Endodermal cell (in vitro differentiated cells): Measurements from ENCODE around the gene SOCS7. TPM values are rescaled to one million over a fixed set of nuclear protein-coding genes. Genes with fewer than 3 reads are reported as not detected.
A peak's percentile ranks its signal among the peaks of the same experiment; 100 is the strongest.

Experiments
- DNase-seq: peaks from one replicate; pipeline ENCODE4 v3.0.0-alpha.2; 2017
- H3K27ac ChIP-seq: 2 replicates; pipeline ENCODE4 v1.5.1; 2013; ENCODE audit warnings: mild to moderate bottlenecking, low read depth, low read length, moderate library complexity
- H3K27me3 ChIP-seq: 2 replicates; pipeline ENCODE4 v1.6.1; 2013; ENCODE audit warnings: mild to moderate bottlenecking, low read length, moderate library complexity; ENCODE audit not compliant: insufficient read depth, control insufficient read depth, poor library complexity, severe bottlenecking
- H3K36me3 ChIP-seq: 2 replicates; pipeline ENCODE4 v1.7.0; 2013; ENCODE audit warnings: mild to moderate bottlenecking, low read length, moderate library complexity; ENCODE audit not compliant: control insufficient read depth, insufficient read depth
- H3K4me1 ChIP-seq: one replicate; pipeline ENCODE4 v1.7.0; 2013; ENCODE audit warnings: low read length; ENCODE audit not compliant: control insufficient read depth, insufficient read depth
- H3K4me3 ChIP-seq: 2 replicates; pipeline ENCODE4 v1.5.1; 2013; ENCODE audit warnings: mild to moderate bottlenecking, low read length, moderate library complexity
- H3K9ac ChIP-seq: 2 replicates; pipeline ENCODE4 v1.6.1; 2013; ENCODE audit warnings: mild to moderate bottlenecking, low read length, moderate library complexity; ENCODE audit not compliant: poor library complexity, severe bottlenecking; ENCODE audit errors: extremely low read depth
- H3K9me3 ChIP-seq: 2 replicates; pipeline ENCODE4 v1.6.1; 2013; ENCODE audit warnings: mild to moderate bottlenecking, low read length, moderate library complexity; ENCODE audit not compliant: control insufficient read depth
- H3K27ac Mint-ChIP-seq: 2 replicates; pipeline ENCODE4 v1.8.0; 2020; ENCODE audit warnings: mixed read lengths
- H3K27me3 Mint-ChIP-seq: 2 replicates; pipeline ENCODE4 v1.8.0; 2021; ENCODE audit warnings: mild to moderate bottlenecking, mixed read lengths; ENCODE audit not compliant: insufficient read depth
- H3K36me3 Mint-ChIP-seq: 2 replicates; pipeline ENCODE4 v1.8.0; 2020; ENCODE audit warnings: low read depth, mixed read lengths
- H3K4me1 Mint-ChIP-seq: 2 replicates; pipeline ENCODE4 v1.8.0; 2020; ENCODE audit warnings: mixed read lengths
- H3K4me3 Mint-ChIP-seq: 2 replicates; pipeline ENCODE4 v1.8.0; 2020; ENCODE audit warnings: mild to moderate bottlenecking, moderate library complexity, mixed read lengths
- H3K9me3 Mint-ChIP-seq: 2 replicates; pipeline ENCODE4 v1.8.0; 2020; ENCODE audit warnings: mild to moderate bottlenecking, mixed read lengths
- CTCF ChIP-seq: fragments of 200-600 bp; sonication (generic); conservative IDR thresholded peaks from 2 replicates; pipeline ENCODE4 v1.5.0; 2021; ENCODE audit warnings: antibody characterized with exemption, mild to moderate bottlenecking
- WGBS, 2 experiments: methylation state at CpG; one replicate each; pipeline versions ENCODE4 v1.1.5 to v1.1.7; 2013; ENCODE audit warnings: missing lambda C conversion rate in 2 of 2, mixed read lengths in 1 of 2; ENCODE audit not compliant: insufficient coverage in 1 of 2, insufficient read length in 1 of 2; 5-methylcytosine and 5-hydroxymethylcytosine counted together
- total RNA-seq, 2 donors: library from RNA; stranded (reverse); fragmentation: NEBNext Ultra II Directional in 1 of 2; extraction: Animal tissue kit (Norgen Biotek cat#: 25700) in 1 of 2; gene quantifications; 2 replicates in 1 of 2; 3 replicates in 1 of 2; pipeline ENCODE4 v1.2.1, GENCODE V29; 2021

The SOCS7 gene
- total RNA-seq, 2 donors from 2014 or later: 24.4 to 28.1 TPM

- Mint-ChIP-seq H3K27me3 (peaks cover 27% of the 10 kb centered on the region), H3K9me3 (no peaks in the 10 kb centered on the region), H3K36me3 (no peaks in the 10 kb centered on the region), H3K4me3 (no peak overlapping the region), H3K4me1 (peaks cover 4% of the 10 kb centered on the region), H3K27ac (no peak overlapping the region)
- H3K9me3 ChIP-seq: no peaks in the 10 kb centered on the region
- WGBS, 2 experiments: 91% methylated on average over 9 to 10 of the region's 10 CpGs
- peak; percentile 39 for DNase-seq
- no peak overlapping the region for H3K9ac ChIP-seq
- TF ChIP-seq CTCF: no peak
- peaks cover 26% of the 10 kb centered on the region for H3K27me3 ChIP-seq
- H3K27ac ChIP-seq: no peak overlapping the region
- H3K36me3 ChIP-seq: no peaks in the 10 kb centered on the region
- H3K4me3 ChIP-seq: no peak overlapping the region
- no peaks in the 10 kb centered on the region for H3K4me1 ChIP-seq
These were observed 79.9 kb downstream of the SOCS7 start for GRCh38 chr17:38431346-38432145.

GRCh38 chr17:38434178-38434665 is 82.6 kb downstream of the SOCS7 start:
- Mint-ChIP-seq H3K27ac (no peak overlapping the region), H3K9me3 (no peaks in the 10 kb centered on the region), H3K27me3 (peaks cover 10% of the 10 kb centered on the region), H3K4me3 (no peak overlapping the region), H3K4me1 (no peaks in the 10 kb centered on the region), H3K36me3 (no peaks in the 10 kb centered on the region)
- Histone ChIP-seq H3K27ac (no peak overlapping the region), H3K36me3 (no peaks in the 10 kb centered on the region), H3K9me3 (no peaks in the 10 kb centered on the region), H3K4me1 (no peaks in the 10 kb centered on the region), H3K4me3 (no peak overlapping the region), H3K27me3 (peaks cover 11% of the 10 kb centered on the region), H3K9ac (no peak overlapping the region)
- DNase-seq: peak; percentile 53
- no peak for TF ChIP-seq CTCF
- WGBS, 2 experiments: 81 to 88% methylated on average over 13 to 21 of the region's 21 CpGs

- Mint-ChIP-seq H3K27ac (peak overlapping the region; percentile 42), H3K4me1 (no peaks in the 10 kb centered on the region), H3K36me3 (no peaks in the 10 kb centered on the region), H3K27me3 (no peaks in the 10 kb centered on the region), H3K9me3 (no peaks in the 10 kb centered on the region), H3K4me3 (no peak overlapping the region)
- Histone ChIP-seq H3K27ac (no peak overlapping the region), H3K36me3 (no peaks in the 10 kb centered on the region), H3K9ac (no peak overlapping the region), H3K27me3 (no peaks in the 10 kb centered on the region), H3K9me3 (no peaks in the 10 kb centered on the region), H3K4me1 (no peaks in the 10 kb centered on the region), H3K4me3 (no peak overlapping the region)
- DNase-seq: peak; percentile 60
- 82 to 90% methylated on average over 2 to 9 of the region's 9 CpGs for WGBS, 2 experiments
- TF ChIP-seq CTCF: no peak
These were observed 84.2 kb downstream of the SOCS7 start for GRCh38 chr17:38435795-38436194.
